Stimulated activated CD8-positive, alpha-beta memory T cell treated with anti-CD3 and anti-CD28 coated beads, Interleukin-4, amount 100 ng/mL, for 24 hours (primary cell): Measurements from ENCODE around the gene RPL4.

Experiments
- DNase-seq: peaks from one replicate; pipeline ENCODE4 v3.0.0-alpha.2; 2020; ENCODE audit warnings: low read depth

Gene RPL4

GRCh38 chr15:66454143-66454542 lies 50.5 kb downstream of the RPL4 start:
- no peak for DNase-seq

GRCh38 chr15:66452971-66453580 lies 51.6 kb downstream of the RPL4 start:
- DNase-seq: no peak

- DNase-seq: no peak
Observed at GRCh38 chr15:66452420-66452819, 52.2 kb downstream of the RPL4 start.
